K562 (cell line): ENCODE data around the gene SLC9A7.

Experiments
- FOXJ3 ChIP-seq: sonication (generic); formaldehyde crosslinking; IDR thresholded peaks from 2 replicates; pipeline ENCODE4 v1.4.0; 2020; ENCODE audit warnings: mild to moderate bottlenecking, missing genetic modification reagents
- MYBL2 ChIP-seq, 2 experiments: fragments of 450-650 bp in 1 of 2; sonication (generic) in 1 of 2; formaldehyde crosslinking in 1 of 2; IDR thresholded peaks; 2 replicates each; pipeline versions ENCODE4 v1.6.1 to v1.8.1; 2017 to 2022; ENCODE audit warnings: borderline replicate concordance in 1 of 2, inconsistent platforms in 1 of 2, low read depth in 1 of 2, mild to moderate bottlenecking in 1 of 2, missing genetic modification reagents in 1 of 2, moderate library complexity in 1 of 2
- NFE2 ChIP-seq: IDR thresholded peaks from 2 replicates; pipeline ENCODE4 v1.6.1; 2014; ENCODE audit warnings: antibody characterized with exemption, low read depth
- NRF1 ChIP-seq, 2 experiments: fragments of 450-650 bp; IDR thresholded peaks in 1 of 2; conservative IDR thresholded peaks in 1 of 2; 2 replicates each; pipeline ENCODE4 v1.6.1; 2014; ENCODE audit warnings: mild to moderate bottlenecking in 2 of 2
- POLR2AphosphoS2 ChIP-seq: IDR thresholded peaks from 2 replicates; pipeline ENCODE4 v1.6.1; 2012; ENCODE audit warnings: low read length, improper control_type of control experiment
- POLR2AphosphoS5 ChIP-seq: IDR thresholded peaks from 2 replicates; pipeline ENCODE4 v1.6.1; 2011; ENCODE audit warnings: mild to moderate bottlenecking, low read depth, low read length, moderate library complexity; ENCODE audit not compliant: control insufficient read depth, insufficient read depth
- RFX1 ChIP-seq: fragments of 450-650 bp; IDR thresholded peaks from 2 replicates; pipeline ENCODE4 v1.6.1; 2016; ENCODE audit warnings: mild to moderate bottlenecking, moderate library complexity
- SRSF1 ChIP-seq: fragments of 200-400 bp; formaldehyde crosslinking; IDR thresholded peaks from 2 replicates; pipeline ENCODE4 v1.6.1; 2017; ENCODE audit warnings: mild to moderate bottlenecking, low read depth, low read length, moderate library complexity
- ZNF133 ChIP-seq: fragments of 250-450 bp; sonication (Bioruptor Pico); IDR thresholded peaks from 2 replicates; pipeline ENCODE4 v1.4.0; 2020; ENCODE audit warnings: mild to moderate bottlenecking
- ZNF644 ChIP-seq: fragments of 200-800 bp; sonication (Bioruptor generic); IDR thresholded peaks from 2 replicates; pipeline ENCODE4 v1.6.1; 2016; ENCODE audit warnings: low read depth, missing genetic modification characterization, missing compliant biosample characterization
- ZNF696 ChIP-seq: fragments of 250-450 bp; sonication (Bioruptor Pico); conservative IDR thresholded peaks from 2 replicates; pipeline ENCODE4 v1.4.0; 2020; ENCODE audit warnings: mild to moderate bottlenecking, moderate library complexity
- TF ChIP-seq, protein P1 (sequence below), 3 experiments: fragments of 200-800 bp in 1 of 3; fragments of 250-450 bp in 1 of 3; fragments of 450-650 bp in 1 of 3; sonication (Bioruptor Pico) in 1 of 3; sonication (Bioruptor generic) in 1 of 3; formaldehyde crosslinking in 1 of 3; IDR thresholded peaks; 2 replicates each; pipeline versions ENCODE4 v1.6.1 to v1.8.0; 2016 to 2022; ENCODE audit warnings: mild to moderate bottlenecking in 2 of 3, missing genetic modification characterization in 2 of 3, missing compliant biosample characterization in 1 of 3, moderate library complexity in 1 of 3
- TF ChIP-seq, protein P2 (sequence below), 3 experiments: IDR thresholded peaks in 2 of 3; conservative IDR thresholded peaks in 1 of 3; 2 replicates each; pipeline ENCODE4 v1.5.1; 2011 to 2012; ENCODE audit warnings: low read length in 3 of 3, mild to moderate bottlenecking in 3 of 3, control low read depth in 2 of 3, improper control_type of control experiment in 1 of 3, inconsistent platforms in 1 of 3, low read depth in 1 of 3, mixed read lengths in 1 of 3, moderate library complexity in 1 of 3; ENCODE audit not compliant: insufficient read depth in 2 of 3

DNA sequence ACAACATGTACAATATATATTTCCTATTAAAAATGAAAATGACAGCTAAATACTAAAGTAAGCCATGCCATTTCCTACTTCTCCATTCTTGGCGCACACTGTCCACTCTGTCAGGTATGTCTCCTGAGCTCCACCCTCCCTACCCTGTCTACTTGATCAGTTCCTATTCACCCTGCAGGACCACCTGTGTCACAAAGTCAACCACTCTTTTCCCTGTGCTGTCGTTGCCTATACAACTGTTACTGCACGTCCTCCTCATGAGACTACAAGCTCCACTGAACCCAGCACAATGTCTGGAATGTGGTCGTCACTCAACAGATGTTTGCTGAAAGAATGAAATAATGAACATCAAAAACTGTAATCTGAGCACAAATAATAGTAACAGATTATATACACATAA lies 54.9 kb downstream of the SLC9A7 start:
- no peak for TF ChIP-seq ZNF644
- no peak for TF ChIP-seq RFX1
- TF ChIP-seq SRSF1 = no peak
- TF ChIP-seq NFE2 = no peak
- TF ChIP-seq MYBL2 (IDR thresholded peaks at IDR 0.05; ENCODE audit: low read depth) = no peak
- TF ChIP-seq MYBL2 (CRISPR knock-in tag; IDR thresholded peaks at IDR 0.05; ENCODE audit: borderline replicate concordance) = no peak
- no peak for TF ChIP-seq POLR2AphosphoS2
- TF ChIP-seq ZNF133 (CRISPR knock-in tag) = no peak
- TF ChIP-seq FOXJ3 = no peak
- TF ChIP-seq, protein P1, sequence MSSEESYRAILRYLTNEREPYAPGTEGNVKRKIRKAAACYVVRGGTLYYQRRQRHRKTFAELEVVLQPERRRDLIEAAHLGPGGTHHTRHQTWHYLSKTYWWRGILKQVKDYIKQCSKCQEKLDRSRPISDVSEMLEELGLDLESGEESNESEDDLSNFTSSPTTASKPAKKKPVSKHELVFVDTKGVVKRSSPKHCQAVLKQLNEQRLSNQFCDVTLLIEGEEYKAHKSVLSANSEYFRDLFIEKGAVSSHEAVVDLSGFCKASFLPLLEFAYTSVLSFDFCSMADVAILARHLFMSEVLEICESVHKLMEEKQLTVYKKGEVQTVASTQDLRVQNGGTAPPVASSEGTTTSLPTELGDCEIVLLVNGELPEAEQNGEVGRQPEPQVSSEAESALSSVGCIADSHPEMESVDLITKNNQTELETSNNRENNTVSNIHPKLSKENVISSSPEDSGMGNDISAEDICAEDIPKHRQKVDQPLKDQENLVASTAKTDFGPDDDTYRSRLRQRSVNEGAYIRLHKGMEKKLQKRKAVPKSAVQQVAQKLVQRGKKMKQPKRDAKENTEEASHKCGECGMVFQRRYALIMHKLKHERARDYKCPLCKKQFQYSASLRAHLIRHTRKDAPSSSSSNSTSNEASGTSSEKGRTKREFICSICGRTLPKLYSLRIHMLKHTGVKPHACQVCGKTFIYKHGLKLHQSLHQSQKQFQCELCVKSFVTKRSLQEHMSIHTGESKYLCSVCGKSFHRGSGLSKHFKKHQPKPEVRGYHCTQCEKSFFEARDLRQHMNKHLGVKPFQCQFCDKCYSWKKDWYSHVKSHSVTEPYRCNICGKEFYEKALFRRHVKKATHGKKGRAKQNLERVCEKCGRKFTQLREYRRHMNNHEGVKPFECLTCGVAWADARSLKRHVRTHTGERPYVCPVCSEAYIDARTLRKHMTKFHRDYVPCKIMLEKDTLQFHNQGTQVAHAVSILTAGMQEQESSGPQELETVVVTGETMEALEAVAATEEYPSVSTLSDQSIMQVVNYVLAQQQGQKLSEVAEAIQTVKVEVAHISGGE (CRISPR knock-in tag; IDR thresholded peaks at IDR 0.05) = no peak
- TF ChIP-seq POLR2AphosphoS5 = no peak
- TF ChIP-seq ZNF696 (CRISPR knock-in tag) = no peak
- TF ChIP-seq, protein P2, sequence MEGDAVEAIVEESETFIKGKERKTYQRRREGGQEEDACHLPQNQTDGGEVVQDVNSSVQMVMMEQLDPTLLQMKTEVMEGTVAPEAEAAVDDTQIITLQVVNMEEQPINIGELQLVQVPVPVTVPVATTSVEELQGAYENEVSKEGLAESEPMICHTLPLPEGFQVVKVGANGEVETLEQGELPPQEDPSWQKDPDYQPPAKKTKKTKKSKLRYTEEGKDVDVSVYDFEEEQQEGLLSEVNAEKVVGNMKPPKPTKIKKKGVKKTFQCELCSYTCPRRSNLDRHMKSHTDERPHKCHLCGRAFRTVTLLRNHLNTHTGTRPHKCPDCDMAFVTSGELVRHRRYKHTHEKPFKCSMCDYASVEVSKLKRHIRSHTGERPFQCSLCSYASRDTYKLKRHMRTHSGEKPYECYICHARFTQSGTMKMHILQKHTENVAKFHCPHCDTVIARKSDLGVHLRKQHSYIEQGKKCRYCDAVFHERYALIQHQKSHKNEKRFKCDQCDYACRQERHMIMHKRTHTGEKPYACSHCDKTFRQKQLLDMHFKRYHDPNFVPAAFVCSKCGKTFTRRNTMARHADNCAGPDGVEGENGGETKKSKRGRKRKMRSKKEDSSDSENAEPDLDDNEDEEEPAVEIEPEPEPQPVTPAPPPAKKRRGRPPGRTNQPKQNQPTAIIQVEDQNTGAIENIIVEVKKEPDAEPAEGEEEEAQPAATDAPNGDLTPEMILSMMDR (IDR thresholded peaks at IDR 0.05 in 2 of 3, conservative IDR thresholded peaks at IDR 0.05 in 1 of 3; ENCODE audit: insufficient read depth in 2 of 3, low read depth in 1 of 3, low read length in 3 of 3) = no peak
- TF ChIP-seq NRF1 (conservative IDR thresholded peaks at IDR 0.05 in 1 of 2, IDR thresholded peaks at IDR 0.05 in 1 of 2) = no peak
